Ectodermal cell (in vitro differentiated cells): ENCODE results near the gene ACTN4.
A peak's percentile ranks its signal among the peaks of the same experiment; 100 is the strongest.
"Not testable (repeated sequence)": the region's sequence is repeated elsewhere in the genome, so short reads cannot be mapped to it uniquely, and the experiment has no call there.

Experiments used
- H3K27ac ChIP-seq: 2 replicates; pipeline ENCODE4 v1.7.0; 2013; ENCODE audit warnings: mild to moderate bottlenecking, low read depth, low read length; ENCODE audit not compliant: insufficient read depth, poor library complexity, severe bottlenecking
- H3K27me3 ChIP-seq: 2 replicates; pipeline ENCODE4 v1.7.0; 2013; ENCODE audit warnings: mild to moderate bottlenecking, low read length; ENCODE audit not compliant: insufficient read depth, control insufficient read depth, poor library complexity, severe bottlenecking
- H3K36me3 ChIP-seq: one replicate; pipeline ENCODE4 v1.7.0; 2013; ENCODE audit warnings: low read length; ENCODE audit not compliant: control insufficient read depth, insufficient read depth
- H3K4me1 ChIP-seq: one replicate; pipeline ENCODE4 v1.7.0; 2013; ENCODE audit warnings: low read length; ENCODE audit not compliant: control insufficient read depth, insufficient read depth
- H3K4me3 ChIP-seq: 2 replicates; pipeline ENCODE4 v1.7.0; 2013; ENCODE audit warnings: low read depth, low read length, control low read depth; ENCODE audit not compliant: insufficient read depth
- H3K9me3 ChIP-seq: 2 replicates; pipeline ENCODE4 v1.7.0; 2013; ENCODE audit warnings: mild to moderate bottlenecking, low read length, moderate library complexity; ENCODE audit not compliant: control insufficient read depth
- WGBS, 2 experiments: methylation state at CpG; one replicate each; pipeline ENCODE4 v1.1.7; 2013; ENCODE audit warnings: missing lambda C conversion rate in 2 of 2; 5-methylcytosine and 5-hydroxymethylcytosine counted together

The ACTN4 gene

GRCh38 chr19:38618590-38619360 is 28.7 kb upstream of the ACTN4 start, which contains the start of gene EIF3K:
TSS of gene EIF3K (plus strand) at chr19:38619188. CDS start at chr19:38619269, 81 bp downstream.
- peaks cover 14% of the 10 kb centered on the region for H3K36me3 ChIP-seq
- peaks cover 11% of the 10 kb centered on the region for H3K4me1 ChIP-seq
- H3K9me3 ChIP-seq = no peaks in the 10 kb centered on the region
- H3K4me3 ChIP-seq = peak within 1 kb of the TSS; percentile 99
- H3K27ac ChIP-seq = no peak within 1 kb of the TSS
- 5% methylated on average over 64 of the region's 64 CpGs for WGBS, 2 experiments
- no peaks in the 10 kb centered on the region for H3K27me3 ChIP-seq

GRCh38 chr19:38619361-38620174 is 27.9 kb upstream of the ACTN4 start:
- Histone ChIP-seq H3K4me3 (peak overlapping the region; percentile 99), H3K27me3 (no peaks in the 10 kb centered on the region), H3K27ac (no peak overlapping the region), H3K36me3 (peaks cover 21% of the 10 kb centered on the region), H3K9me3 (no peaks in the 10 kb centered on the region), H3K4me1 (peaks cover 11% of the 10 kb centered on the region)
- WGBS, 2 experiments = 21 to 24% methylated on average over 21 of the region's 21 CpGs

GRCh38 chr19:38624822-38625221 is 22.6 kb upstream of the ACTN4 start:
- Histone ChIP-seq H3K4me3 (no peak overlapping the region), H3K36me3 (peaks cover 37% of the 10 kb centered on the region), H3K4me1 (peaks cover 5% of the 10 kb centered on the region), H3K27me3 (no peaks in the 10 kb centered on the region), H3K9me3 (no peaks in the 10 kb centered on the region), H3K27ac (no peak overlapping the region)
- 95 to 97% methylated on average over 3 of the region's 3 CpGs for WGBS, 2 experiments

- Histone ChIP-seq H3K4me3 (no peak overlapping the region), H3K36me3 (peaks cover 33% of the 10 kb centered on the region), H3K27me3 (no peaks in the 10 kb centered on the region), H3K4me1 (no peaks in the 10 kb centered on the region), H3K9me3 (no peaks in the 10 kb centered on the region), H3K27ac (no peak overlapping the region)
- 94 to 98% methylated on average over 4 of the region's 4 CpGs for WGBS, 2 experiments
Measured at GRCh38 chr19:38626401-38626800, 21.0 kb upstream of the ACTN4 start.

- WGBS, 2 experiments = 95 to 98% methylated on average over 6 of the region's 6 CpGs
- Histone ChIP-seq H3K27me3 (no peaks in the 10 kb centered on the region), H3K4me1 (no peaks in the 10 kb centered on the region), H3K4me3 (no peak overlapping the region), H3K9me3 (no peaks in the 10 kb centered on the region), H3K27ac (no peak overlapping the region), H3K36me3 (peaks cover 22% of the 10 kb centered on the region)
Measured at GRCh38 chr19:38629568-38629967, 17.9 kb upstream of the ACTN4 start.

- not testable (repeated sequence) for H3K27me3 ChIP-seq, H3K4me3 ChIP-seq, H3K27ac ChIP-seq, H3K9me3 ChIP-seq, H3K4me1 ChIP-seq
- peaks cover 12% of the 10 kb centered on the region for H3K36me3 ChIP-seq
- WGBS, 2 experiments = 77 to 80% methylated on average over 9 to 10 of the region's 11 CpGs
Measured at GRCh38 chr19:38631301-38631700, 16.1 kb upstream of the ACTN4 start.

- H3K4me1 ChIP-seq, H3K9me3 ChIP-seq, H3K4me3 ChIP-seq, H3K27ac ChIP-seq, H3K27me3 ChIP-seq, H3K36me3 ChIP-seq: not testable (repeated sequence)
- WGBS, 2 experiments = 85 to 90% methylated on average over 4 to 6 of the region's 7 CpGs
Measured at GRCh38 chr19:38631811-38632475, 15.5 kb upstream of the ACTN4 start.

GRCh38 chr19:38632476-38633213 is 14.8 kb upstream of the ACTN4 start:
- Histone ChIP-seq H3K36me3 (peaks cover 9% of the 10 kb centered on the region), H3K4me1 (no peaks in the 10 kb centered on the region), H3K27ac (no peak overlapping the region), H3K27me3 (no peaks in the 10 kb centered on the region), H3K9me3 (no peaks in the 10 kb centered on the region), H3K4me3 (no peak overlapping the region)
- WGBS, 2 experiments = 97% methylated on average over 16 of the region's 16 CpGs

- no peaks in the 10 kb centered on the region for H3K4me1 ChIP-seq
- WGBS, 2 experiments = 75 to 76% methylated on average over 17 of the region's 17 CpGs
- H3K27ac ChIP-seq = no peak overlapping the region
- no peaks in the 10 kb centered on the region for H3K9me3 ChIP-seq
- no peak overlapping the region for H3K4me3 ChIP-seq
- H3K36me3 ChIP-seq = peaks cover 4% of the 10 kb centered on the region
- H3K27me3 ChIP-seq = no peaks in the 10 kb centered on the region
Measured at GRCh38 chr19:38634757-38635482, 12.5 kb upstream of the ACTN4 start.
